ENCODE results near the gene LRRC75A. TPM values are rescaled to one million over a fixed set of nuclear protein-coding genes. Genes with fewer than 3 reads are reported as not detected.
A peak's percentile ranks its signal among the peaks of the same experiment; 100 is the strongest.

Gene LRRC75A
- total RNA-seq, 1 donor from 2014 or later = 7.3 TPM

- Mint-ChIP-seq H3K27ac (ENCODE audit: unreplicated experiment) (no peak overlapping the region), H3K4me1 (ENCODE audit: low read depth, unreplicated experiment) (peaks cover 6% of the 10 kb centered on the region), H3K4me3 (ENCODE audit: unreplicated experiment) (no peak overlapping the region), H3K36me3 (ENCODE audit: unreplicated experiment) (no peaks in the 10 kb centered on the region), H3K27me3 (ENCODE audit: unreplicated experiment) (peaks cover 2% of the 10 kb centered on the region), H3K9me3 (ENCODE audit: unreplicated experiment) (peaks cover 2% of the 10 kb centered on the region)
- DNase-seq = no peak
- no peak for TF ChIP-seq CTCF (IDR thresholded peaks at IDR 0.05; ENCODE audit: partially characterized antibody, unreplicated experiment)
Observed at GRCh38 chr17:16504984-16505383, 13.0 kb upstream of the LRRC75A start.

- H3K9me3 Mint-ChIP-seq (ENCODE audit: unreplicated experiment) = no peaks in the 10 kb centered on the region
- H3K27me3 Mint-ChIP-seq (ENCODE audit: unreplicated experiment) = peaks cover 4% of the 10 kb centered on the region
- no peak overlapping the region for H3K4me3 Mint-ChIP-seq (ENCODE audit: unreplicated experiment)
- H3K4me1 Mint-ChIP-seq (ENCODE audit: low read depth, unreplicated experiment) = peaks cover 8% of the 10 kb centered on the region
- DNase-seq = no peak
- peak overlapping the region; percentile 29 for H3K27ac Mint-ChIP-seq (ENCODE audit: unreplicated experiment)
- H3K36me3 Mint-ChIP-seq (ENCODE audit: unreplicated experiment) = no peaks in the 10 kb centered on the region
- no peak for TF ChIP-seq CTCF (IDR thresholded peaks at IDR 0.05; ENCODE audit: partially characterized antibody, unreplicated experiment)
Observed at GRCh38 chr17:16496820-16497489, 5.0 kb upstream of the LRRC75A start.

- DNase-seq = no peak
- Mint-ChIP-seq H3K4me3 (ENCODE audit: unreplicated experiment) (no peak overlapping the region), H3K36me3 (ENCODE audit: unreplicated experiment) (no peaks in the 10 kb centered on the region), H3K27me3 (ENCODE audit: unreplicated experiment) (peaks cover 4% of the 10 kb centered on the region), H3K27ac (ENCODE audit: unreplicated experiment) (peak overlapping the region; percentile 29), H3K9me3 (ENCODE audit: unreplicated experiment) (no peaks in the 10 kb centered on the region), H3K4me1 (ENCODE audit: low read depth, unreplicated experiment) (peaks cover 6% of the 10 kb centered on the region)
- TF ChIP-seq CTCF (IDR thresholded peaks at IDR 0.05; ENCODE audit: partially characterized antibody, unreplicated experiment) = no peak
Observed at GRCh38 chr17:16495980-16496819, 4.2 kb upstream of the LRRC75A start.

DNA sequence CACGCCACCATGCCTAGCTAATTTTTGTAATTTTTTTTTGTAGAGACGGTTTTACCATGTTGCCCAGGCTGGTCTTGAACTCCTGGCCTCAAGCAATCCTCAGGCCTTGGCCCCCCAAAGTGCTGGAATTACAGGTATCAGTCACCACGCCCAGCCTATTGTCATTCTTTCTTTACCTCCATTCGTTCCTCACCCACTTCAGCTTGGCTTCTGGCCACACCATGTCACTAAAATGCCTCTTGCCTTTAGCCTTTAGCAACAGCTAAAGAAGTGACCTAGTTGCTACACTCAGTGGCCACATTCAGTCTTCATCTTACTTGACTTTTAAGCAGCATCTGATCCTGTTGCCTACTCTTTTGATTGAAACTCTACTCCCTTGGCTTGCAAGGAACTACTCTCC, 3.6 kb upstream of the LRRC75A start:
- DNase-seq = no peak
- peaks cover 2% of the 10 kb centered on the region for H3K9me3 Mint-ChIP-seq (ENCODE audit: unreplicated experiment)
- H3K36me3 Mint-ChIP-seq (ENCODE audit: unreplicated experiment) = no peaks in the 10 kb centered on the region
- peaks cover 6% of the 10 kb centered on the region for H3K27me3 Mint-ChIP-seq (ENCODE audit: unreplicated experiment)
- no peak for TF ChIP-seq CTCF (IDR thresholded peaks at IDR 0.05; ENCODE audit: partially characterized antibody, unreplicated experiment)
- H3K27ac Mint-ChIP-seq (ENCODE audit: unreplicated experiment) = no peak overlapping the region
- peaks cover 2% of the 10 kb centered on the region for H3K4me1 Mint-ChIP-seq (ENCODE audit: low read depth, unreplicated experiment)
- no peak overlapping the region for H3K4me3 Mint-ChIP-seq (ENCODE audit: unreplicated experiment)

GRCh38 chr17:16494059-16494458, 2.1 kb upstream of the LRRC75A start:
- no peak for TF ChIP-seq CTCF (IDR thresholded peaks at IDR 0.05; ENCODE audit: partially characterized antibody, unreplicated experiment)
- Mint-ChIP-seq H3K4me3 (ENCODE audit: unreplicated experiment) (no peak overlapping the region), H3K4me1 (ENCODE audit: low read depth, unreplicated experiment) (peaks cover 10% of the 10 kb centered on the region), H3K27ac (ENCODE audit: unreplicated experiment) (no peak overlapping the region), H3K9me3 (ENCODE audit: unreplicated experiment) (peaks cover 8% of the 10 kb centered on the region), H3K36me3 (ENCODE audit: unreplicated experiment) (no peaks in the 10 kb centered on the region), H3K27me3 (ENCODE audit: unreplicated experiment) (peaks cover 12% of the 10 kb centered on the region)
- DNase-seq = no peak
